WI38 (cell line): ENCODE measurements around the gene ZNF57.
"Not testable (repeated sequence)": the region's sequence is repeated elsewhere in the genome, so short reads cannot be mapped to it uniquely, and the experiment has no call there.

ENCODE experiments used
- H3K4me3 ChIP-seq: 2 replicates; pipeline ENCODE4 v1.5.1; 2011; ENCODE audit warnings: low read depth, mild to moderate bottlenecking, control low read depth, low read length
- TF ChIP-seq, protein P1 (sequence below): IDR thresholded peaks from 2 replicates; pipeline ENCODE4 v1.5.1; 2012; ENCODE audit warnings: low read depth, mild to moderate bottlenecking, control low read depth, low read length

ZNF57 gene

DNA sequence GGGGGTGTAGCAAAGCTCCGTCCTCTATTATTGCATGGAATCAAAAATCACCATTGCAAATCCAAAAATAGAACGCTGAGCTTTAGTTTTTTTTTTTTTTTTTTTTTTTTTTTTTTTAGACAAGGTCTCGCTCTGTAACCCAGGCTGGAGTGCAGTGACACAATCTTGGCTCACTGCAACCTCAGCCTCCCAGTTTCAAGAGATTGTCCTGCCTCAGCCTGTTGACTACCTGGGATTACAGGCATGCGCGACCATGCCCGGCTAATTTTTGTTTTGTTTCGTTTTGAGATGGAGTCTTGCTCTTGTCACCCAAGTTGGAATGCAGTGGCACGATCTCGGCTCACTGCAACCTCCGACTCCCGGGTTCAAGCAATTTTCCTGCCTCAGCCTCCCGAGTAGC is 59.4 kb downstream of the ZNF57 start:
- no peak overlapping the region for H3K4me3 ChIP-seq

GRCh38 chr19:2962018-2962670 is 61.4 kb downstream of the ZNF57 start:
- TF ChIP-seq, protein P1, sequence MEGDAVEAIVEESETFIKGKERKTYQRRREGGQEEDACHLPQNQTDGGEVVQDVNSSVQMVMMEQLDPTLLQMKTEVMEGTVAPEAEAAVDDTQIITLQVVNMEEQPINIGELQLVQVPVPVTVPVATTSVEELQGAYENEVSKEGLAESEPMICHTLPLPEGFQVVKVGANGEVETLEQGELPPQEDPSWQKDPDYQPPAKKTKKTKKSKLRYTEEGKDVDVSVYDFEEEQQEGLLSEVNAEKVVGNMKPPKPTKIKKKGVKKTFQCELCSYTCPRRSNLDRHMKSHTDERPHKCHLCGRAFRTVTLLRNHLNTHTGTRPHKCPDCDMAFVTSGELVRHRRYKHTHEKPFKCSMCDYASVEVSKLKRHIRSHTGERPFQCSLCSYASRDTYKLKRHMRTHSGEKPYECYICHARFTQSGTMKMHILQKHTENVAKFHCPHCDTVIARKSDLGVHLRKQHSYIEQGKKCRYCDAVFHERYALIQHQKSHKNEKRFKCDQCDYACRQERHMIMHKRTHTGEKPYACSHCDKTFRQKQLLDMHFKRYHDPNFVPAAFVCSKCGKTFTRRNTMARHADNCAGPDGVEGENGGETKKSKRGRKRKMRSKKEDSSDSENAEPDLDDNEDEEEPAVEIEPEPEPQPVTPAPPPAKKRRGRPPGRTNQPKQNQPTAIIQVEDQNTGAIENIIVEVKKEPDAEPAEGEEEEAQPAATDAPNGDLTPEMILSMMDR = peak; percentile 33
- H3K4me3 ChIP-seq = no peak overlapping the region

More for the DNA sequence above, 59.4 kb downstream of the ZNF57 start:
- TF ChIP-seq, protein P1 = no peak

- TF ChIP-seq, protein P1 = no peak
- H3K4me3 ChIP-seq = no peak overlapping the region
Observed at GRCh38 chr19:2963122-2963521, 62.4 kb downstream of the ZNF57 start.

DNA sequence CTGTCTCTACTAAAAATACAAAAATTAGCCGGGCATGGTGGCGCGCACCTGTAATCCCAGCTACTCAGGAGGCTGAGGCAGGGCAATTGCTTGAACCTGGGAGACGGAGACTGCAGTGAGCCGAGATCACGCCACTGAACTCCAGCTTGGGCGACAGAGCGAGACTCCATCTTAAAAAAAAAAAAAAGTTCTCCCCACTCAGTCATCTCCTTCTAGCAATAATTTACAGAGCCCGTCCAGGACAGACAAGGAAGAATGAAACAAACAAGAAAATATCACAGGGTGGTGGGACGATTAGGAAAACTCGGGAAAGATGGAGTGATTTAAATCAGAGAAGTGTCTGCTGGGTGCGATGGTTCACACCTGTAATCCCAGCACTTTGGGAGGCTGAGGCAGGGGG is 62.9 kb downstream of the ZNF57 start:
- not testable (repeated sequence) for H3K4me3 ChIP-seq

GRCh38 chr19:2964874-2965273 is 64.1 kb downstream of the ZNF57 start:
- no peak overlapping the region for H3K4me3 ChIP-seq
- TF ChIP-seq, protein P1 = no peak

DNA sequence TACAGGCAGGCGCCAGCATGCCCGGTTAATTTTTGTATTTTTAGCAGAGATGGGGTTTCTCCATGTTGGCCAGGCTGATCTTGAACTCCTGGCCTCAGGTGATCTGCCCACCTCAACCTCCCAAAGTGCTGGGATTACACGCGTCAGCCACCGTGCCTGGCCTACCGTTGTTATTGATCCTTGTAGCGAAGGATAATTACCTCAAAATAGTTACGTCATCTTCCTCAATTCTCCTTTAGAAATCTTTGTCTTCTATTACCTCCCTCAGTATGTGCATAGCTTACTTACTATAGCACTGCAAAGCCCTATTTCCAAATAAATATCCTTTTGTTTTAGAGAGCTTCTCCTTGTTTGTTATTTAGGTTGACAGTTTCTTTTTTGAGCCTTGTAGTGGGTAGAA is 67.2 kb downstream of the ZNF57 start:
- H3K4me3 ChIP-seq = no peak overlapping the region
- TF ChIP-seq, protein P1 = no peak
